Stimulated activated CD8-positive, alpha-beta memory T cell treated with anti-CD3 and anti-CD28 coated beads, Interleukin-12 subunit alpha, Interleukin-12 subunit beta, amount 100 ng/mL, for 4 hours (primary cell): ENCODE results near the gene ENDOV.
A peak's percentile ranks its signal among the peaks of the same experiment; 100 is the strongest.

Source experiments
- DNase-seq: peaks from one replicate; pipeline ENCODE4 v3.0.0-alpha.2; 2020; ENCODE audit warnings: low read depth

The ENDOV gene

DNA sequence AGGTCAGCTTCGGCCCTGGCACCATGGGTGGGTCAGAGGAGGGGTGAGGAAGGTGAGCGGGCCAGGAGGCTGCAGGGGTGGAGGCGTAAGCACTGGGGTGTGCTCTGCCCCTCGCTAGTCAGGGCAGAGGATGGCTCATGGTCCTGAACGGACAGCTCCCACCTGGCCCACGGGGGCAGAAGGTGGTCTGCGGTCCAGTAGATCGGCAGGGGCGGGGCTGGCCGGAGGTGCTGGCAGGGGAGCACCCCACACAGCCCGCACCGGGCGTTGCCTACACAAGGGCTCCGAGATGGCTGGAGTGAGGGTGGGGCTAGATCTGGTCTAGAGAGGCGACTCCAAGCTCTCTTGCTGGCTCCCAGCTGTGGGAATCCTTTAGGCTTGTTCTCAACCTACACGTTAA lies 53.3 kb downstream of the ENDOV start:
- DNase-seq, result no peak

DNA sequence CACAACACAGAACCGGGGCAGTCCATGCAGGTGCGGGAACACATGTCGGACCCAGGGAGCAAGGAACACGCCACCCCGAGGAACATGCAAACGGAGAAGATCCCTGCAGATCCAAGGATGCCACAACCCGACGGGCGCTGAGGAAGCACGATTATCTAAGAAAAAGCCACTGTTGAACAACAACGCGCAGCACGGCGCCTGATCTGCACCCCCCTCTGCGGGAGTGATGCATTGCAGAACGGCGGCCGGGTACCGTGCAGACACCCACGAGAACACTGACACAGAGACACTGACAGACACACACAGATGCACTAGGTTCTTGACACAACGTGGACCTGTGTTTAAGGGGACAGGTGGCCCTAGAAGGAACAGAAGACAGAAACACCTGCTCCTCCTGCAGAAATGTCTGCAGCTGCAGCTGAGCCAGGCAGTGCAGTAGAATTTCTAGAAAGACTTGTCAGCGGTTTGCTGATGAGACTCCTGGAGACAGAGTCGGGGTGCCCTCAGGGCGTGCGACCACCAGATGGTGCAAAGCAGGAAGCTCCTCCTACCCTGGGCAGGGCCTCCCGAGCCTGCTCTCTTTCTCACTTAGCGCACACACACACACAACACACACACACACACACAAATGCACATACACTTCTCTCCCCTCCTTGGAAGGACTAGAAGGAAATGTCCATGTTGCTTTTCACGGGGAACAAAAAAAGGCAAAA lies 54.0 kb downstream of the ENDOV start:
- no peak for DNase-seq

DNA sequence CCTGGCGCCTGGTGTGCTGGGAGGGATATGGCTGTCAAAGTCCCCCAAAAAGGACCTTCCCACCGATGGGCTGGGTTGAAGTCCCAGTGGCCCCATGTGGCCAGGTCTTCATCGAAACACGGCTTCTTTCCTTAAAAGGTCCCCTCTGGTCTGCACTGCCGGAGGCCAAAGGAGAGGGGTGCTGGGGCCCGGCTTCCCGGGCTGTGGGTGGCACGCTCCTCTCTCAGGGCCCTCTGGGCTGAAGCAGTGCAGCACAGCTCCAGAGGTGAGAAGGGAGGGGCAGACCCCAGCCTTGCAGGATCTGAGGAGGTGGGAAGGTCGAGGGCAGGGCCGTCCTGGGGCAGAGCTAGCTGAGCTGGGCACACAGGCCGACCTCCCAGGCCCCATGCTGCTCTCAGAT lies 54.7 kb downstream of the ENDOV start:
- no peak for DNase-seq

DNA sequence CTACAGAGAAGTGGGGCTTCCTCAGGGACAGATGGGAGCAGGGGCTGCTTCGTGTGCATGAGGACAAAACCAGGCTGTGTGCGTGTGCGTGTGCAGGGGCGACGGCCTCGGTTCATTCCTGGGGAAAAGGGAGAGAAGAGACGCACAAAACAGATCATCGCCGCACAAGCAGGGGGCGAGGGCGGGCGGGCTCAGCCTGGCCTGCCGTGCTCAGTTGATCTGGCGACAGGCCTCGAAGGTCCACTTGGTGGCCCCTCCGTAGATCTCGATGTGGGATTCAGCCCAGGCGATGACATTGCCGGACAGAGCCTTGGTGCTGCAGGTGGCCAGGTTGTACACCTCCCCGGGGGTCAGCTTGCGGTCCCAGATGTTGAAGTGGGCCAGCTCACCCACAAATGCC lies 55.6 kb downstream of the ENDOV start:
- no peak for DNase-seq

DNA sequence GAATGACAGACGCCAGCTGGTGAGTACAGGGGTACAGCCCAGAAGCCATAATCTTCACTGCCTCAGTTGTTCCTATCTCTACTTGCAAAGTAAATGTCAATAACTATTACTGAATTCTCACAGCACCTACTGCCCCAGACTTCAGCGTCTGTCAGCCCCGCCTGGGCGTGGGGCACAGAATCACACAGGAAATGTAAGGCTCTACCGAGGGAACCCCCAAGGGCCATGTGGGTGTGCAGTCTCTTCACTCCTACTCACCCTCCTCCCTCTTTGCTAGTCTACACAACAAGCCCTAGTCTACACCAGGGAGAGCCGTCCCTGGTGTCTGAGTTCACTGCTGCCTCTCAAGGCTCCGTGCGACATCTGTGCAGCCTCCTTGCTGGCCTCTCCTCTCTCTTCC lies 57.0 kb downstream of the ENDOV start:
- DNase-seq, result peak; percentile 17

DNA sequence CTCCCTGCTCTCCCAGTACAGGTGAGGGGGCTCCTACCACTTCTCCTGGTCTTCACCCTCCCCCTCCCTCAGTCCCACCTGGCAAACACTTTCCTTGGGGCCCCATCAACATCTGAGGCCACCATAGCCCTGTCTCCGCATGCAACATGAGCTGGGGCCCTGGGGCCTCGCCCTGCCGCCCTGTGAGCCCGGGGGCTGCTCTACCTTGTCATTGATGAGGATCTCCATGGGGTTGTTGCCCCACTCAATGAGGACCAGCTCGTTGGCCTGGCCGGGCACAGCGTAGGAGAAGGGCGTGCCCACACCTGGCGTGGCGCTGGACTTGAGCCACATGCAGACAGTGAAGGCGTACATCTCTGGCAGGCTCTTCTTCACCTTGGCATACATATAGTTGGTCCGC lies 58.0 kb downstream of the ENDOV start:
- DNase-seq, result no peak

DNA sequence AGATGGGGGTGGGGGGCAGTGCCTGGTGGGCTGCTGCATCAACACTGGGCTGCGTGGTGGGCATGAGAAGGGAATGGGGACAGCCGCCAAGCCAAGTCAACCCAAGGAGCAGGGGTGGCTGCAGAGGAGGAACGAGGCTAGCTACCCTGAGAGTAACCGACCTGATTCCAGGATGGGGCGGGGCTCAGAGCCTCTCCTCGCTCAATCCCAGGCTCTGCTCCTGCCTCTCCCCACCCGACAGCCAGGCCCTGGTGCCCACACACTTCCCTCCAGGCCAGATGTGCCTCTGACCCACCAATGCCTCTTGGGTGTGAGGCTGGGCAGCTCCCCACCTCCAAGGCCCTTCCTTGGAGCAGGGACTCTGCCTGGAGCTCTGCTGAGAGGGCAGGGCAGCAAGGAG lies 58.7 kb downstream of the ENDOV start:
- DNase-seq, result no peak

DNA sequence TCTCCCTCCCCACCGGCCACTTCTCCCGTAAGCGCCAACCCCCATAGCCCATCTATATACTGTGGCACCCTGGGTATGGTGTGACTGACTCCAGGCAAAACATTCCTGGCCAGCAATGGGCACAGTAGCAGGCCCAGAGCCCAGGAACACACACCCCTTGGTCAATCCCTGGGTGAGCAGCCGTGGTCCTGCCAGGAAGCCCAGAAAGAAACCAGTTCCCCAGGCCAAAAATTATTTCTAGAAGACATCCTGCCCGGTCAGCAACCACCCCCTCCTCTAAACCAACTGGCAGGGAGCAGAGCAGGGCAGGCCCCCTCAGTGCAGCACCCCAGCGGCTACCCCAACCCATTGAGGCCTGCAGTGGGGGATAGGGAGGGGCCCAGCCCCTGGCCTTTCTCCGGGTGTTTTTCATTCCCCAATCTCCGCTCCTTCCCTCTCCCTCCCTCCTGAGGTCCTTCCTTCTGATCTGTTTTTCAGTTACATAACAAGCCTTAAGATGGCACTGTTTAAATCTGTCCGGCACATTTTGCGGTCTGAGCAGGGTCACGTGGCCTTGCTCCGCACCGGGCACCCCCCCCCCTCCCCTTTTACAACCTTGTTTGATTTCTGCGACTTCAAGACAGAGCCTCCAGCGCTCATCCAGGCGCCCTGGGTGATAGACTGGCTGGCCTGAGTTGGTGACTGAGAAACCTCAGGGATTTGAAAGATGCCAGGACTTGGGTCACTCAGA lies 59.4 kb downstream of the ENDOV start:
- no peak for DNase-seq

DNA sequence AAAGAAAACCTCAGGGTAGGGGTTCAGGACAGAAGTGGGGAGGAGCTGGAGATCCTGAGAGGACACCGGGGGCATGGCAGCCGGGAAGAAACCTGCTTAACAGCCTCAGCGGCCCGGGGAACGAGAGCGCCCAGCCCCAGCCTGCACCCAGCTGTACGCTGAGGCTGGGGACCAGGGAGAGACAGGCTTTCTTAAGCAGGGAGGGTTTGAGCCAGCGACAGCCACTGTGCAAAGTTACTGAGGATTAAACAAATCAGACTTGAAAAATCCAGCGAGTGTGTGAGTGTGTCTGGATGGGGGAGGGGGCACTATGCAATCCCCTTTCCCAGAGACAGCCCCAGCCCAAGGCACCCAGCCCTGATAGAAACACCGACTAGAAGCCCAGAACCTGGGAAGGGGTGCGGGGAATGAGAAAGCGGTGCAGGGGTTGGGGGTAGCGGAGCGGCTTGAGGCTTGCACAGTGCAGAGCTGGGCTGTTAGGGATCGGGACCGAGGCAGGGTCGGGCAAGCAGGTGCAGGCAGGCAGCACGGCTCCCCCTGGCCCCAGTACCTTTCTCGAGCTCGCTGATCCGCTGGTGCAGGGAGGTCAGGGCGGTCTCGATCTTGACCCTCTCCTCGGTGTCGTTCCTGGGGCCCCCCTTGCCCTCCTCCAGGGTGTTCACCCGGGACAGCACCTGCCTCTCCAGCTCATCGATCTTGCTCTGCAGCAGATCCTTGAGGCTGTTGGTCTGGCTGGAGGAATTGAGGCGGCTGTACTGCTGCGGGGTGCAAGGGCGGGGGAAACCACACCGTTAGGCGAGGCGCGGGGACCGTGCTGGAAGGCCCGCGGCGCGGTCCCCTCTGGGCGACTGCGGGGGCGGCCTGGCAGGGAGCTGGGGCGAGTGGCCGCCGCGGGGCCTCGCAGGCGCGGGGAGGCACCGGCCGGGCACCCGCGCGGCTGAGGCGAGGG lies 60.3 kb downstream of the ENDOV start:
- no peak for DNase-seq

DNA sequence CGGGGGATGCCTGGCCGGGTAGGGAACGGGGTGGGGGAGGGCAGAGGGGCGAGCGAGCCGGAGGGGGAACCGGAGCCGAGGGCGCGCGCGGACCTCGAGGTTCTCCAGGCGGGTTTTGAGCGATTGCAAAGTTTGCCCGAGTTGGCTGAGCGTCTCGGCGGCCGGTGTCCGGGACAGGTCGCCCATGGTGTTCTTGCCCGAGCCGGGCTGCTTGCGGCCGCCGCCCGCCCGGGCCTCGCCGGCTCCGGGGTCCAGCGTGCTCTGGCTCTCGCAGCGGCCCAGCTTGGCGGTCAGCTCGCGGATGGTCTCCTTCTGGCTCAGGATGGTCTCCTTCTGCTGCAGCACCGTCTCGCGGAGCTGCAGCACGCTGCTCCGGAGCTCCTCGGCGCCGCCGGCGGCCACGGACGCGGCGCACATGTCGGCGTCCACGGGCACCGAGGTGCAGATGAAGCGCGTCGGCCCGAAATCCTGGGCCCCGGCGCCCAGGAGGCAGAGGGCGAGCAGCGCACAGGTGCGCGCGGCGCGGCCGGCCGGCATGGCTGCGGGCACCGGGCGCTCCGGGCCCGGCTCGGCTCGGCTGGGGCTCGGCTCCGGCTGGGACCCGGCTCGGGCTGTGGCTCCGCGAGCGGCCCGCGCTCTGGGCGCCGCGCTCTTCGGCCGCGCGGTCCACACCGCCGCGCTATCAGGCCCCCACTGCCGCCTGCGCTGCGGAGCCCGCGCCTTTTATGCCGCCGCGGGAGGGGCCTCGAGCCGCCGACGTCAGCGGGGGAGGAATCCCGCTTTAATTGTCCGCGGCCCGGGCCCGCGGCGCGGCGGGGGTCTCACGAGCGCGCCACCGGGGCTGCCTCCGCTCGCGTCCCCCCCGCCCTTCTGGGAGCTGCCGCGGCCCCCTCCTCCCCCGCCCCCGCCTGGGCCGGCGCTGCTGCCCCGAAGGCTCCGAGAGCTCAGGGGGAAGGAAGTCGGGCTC lies 61.2 kb downstream of the ENDOV start, which contains the start of gene NPTX1:
TSS of gene NPTX1 (minus strand) at position 698 of the 967 bp plus-strand sequence. CDS start at position 537, 161 bp downstream.
- DNase-seq, result no peak

DNA sequence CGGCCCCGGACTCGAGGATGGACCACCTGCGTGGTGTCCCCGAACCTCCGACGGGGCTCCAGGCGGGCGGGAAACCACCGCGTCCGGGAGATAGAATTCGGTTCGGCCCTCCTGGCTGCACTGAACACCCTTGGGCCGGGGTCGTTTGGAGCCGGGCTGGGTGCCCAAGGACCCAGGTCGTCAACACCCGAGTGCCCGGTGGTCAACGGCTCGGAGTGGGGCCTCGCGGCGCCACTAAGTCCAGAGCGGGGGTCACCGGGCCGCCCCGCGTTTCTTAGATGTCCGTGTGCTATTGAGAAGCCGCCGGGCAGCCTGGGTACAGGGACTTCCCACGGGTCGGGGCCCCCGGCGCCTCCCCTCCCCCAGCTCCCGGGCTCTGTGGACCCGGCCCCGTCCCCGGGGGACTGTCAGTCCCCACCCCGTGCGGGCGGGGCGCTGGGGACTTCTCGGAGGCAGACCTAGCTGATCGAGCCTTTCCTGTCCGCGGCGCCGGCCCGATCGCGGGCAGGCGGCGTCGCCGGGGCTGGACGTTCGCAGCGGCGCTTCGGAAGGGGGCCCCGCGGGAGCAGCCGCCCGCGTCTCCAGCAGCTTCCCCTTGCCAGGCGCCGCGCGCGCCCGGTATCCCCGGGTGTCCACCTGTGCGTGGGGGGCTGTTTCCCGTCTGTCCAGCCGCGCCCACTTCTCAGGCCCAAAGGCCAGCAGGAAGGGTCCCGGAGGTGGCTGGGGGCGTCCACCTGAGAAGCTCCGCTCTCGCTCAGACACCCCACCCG lies 62.1 kb downstream of the ENDOV start:
- no peak for DNase-seq

DNA sequence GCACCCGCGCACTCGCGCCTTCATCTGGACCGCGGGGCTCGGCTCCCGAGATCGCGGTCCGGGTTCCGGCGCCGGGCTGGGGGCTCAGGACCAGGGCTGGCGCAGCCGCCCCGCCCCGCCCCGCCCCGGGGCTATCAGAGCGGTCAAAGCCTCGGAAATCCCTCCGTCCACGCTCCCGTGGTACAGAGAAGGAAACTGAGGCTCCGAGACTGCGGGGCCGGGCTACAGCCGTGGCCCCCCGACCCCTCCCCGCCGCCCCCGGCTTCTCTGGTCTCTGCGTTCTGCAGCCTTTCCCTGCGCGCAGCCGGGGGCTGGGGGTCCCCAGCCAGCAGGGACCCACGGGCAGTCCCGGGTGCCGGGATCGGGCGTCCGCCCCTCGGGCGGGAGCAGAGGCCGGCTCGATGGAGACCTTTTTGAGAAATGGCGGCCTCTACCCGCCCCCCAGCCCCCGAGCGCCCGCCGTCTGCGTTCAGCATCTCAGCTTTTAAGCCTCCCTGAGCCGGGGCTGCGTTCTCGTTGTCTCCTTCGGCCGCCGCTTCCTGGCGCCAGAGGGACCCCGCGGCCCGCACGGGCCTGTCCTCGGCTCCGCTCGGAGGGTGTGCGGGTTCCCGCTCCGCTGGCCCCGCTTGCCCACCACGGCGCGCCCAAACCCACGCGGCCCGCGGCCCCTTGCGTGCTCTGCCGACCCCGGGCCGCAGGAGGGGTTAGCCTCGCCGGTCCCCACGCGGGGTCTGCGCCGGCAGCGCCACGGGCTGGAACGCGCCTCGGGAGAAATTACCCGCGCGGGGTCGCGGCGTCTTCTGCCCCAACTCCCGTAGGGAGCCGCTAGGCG lies 62.9 kb downstream of the ENDOV start:
- no peak for DNase-seq

DNA sequence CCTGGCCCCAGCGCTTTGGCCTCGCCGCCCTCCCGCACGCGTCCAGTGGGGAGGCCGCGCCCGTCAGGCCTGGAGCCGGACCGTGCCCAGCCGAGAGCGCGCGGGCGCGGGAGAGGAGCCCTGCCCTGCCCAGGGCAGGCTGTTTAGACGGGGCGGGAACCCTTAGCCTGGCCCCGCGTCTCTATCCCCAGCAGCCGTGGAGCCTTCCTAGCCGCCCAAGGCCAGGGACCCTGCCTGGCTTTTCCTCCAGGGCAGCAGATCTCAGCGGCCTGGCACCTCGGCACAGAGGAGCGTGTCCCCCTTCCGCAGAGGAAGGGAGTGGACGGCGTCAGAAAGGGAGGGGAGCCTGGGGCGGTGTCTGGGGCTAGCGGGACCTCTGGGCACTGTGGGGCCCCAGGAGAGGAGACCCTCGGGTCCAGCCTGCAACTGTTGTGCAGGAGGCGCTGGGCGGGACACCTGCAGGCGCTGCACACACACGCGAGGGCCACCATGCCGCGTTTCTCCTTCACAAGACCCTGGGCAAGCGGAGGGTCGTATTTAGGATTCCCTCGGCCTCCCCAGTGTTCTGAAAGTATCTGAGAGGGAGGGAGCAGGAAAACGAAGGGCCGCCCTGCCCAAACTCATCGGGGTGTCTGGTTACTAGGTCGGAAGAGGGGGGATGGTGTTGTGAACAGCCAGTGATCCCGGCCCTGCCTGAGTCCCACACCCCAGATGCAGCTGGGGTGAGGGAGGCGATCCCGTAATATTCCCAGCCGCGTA lies 63.7 kb downstream of the ENDOV start:
- DNase-seq, result no peak

DNA sequence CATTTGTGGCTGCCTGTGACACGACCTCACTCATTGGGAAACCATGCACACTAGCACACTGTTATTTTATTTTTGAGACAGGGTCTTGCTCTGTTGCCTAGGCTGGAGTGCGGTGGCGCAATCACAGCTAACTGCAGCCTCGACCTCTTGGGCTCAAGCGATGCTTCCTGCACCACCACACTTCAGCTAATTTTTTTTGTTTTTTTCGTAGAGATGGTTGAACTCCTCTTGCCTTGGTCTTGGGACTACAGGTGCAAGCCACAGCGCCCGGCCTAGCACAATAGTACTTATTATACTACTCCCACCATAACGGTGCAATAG lies 64.2 kb downstream of the ENDOV start:
- DNase-seq, result no peak

DNA sequence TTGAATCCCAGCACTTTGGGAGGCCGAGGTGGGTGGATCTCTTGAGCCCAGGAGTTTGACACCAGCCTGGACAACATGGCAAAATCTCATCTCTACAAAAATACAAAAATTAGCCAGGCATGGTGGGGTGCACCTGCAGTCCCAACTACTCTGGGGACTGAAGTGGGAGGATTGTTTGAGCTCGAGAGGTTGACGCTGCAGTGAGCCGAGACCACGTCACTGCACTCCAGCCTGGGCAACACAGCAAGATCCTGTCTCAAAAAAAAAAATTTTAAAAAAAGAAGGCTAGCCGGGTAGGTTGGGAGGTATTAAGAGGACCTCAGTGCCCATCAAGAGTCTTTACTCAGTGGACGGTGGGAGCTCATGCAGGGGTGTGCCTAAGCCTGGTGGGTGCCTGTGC lies 65.3 kb downstream of the ENDOV start:
- no peak for DNase-seq

DNA sequence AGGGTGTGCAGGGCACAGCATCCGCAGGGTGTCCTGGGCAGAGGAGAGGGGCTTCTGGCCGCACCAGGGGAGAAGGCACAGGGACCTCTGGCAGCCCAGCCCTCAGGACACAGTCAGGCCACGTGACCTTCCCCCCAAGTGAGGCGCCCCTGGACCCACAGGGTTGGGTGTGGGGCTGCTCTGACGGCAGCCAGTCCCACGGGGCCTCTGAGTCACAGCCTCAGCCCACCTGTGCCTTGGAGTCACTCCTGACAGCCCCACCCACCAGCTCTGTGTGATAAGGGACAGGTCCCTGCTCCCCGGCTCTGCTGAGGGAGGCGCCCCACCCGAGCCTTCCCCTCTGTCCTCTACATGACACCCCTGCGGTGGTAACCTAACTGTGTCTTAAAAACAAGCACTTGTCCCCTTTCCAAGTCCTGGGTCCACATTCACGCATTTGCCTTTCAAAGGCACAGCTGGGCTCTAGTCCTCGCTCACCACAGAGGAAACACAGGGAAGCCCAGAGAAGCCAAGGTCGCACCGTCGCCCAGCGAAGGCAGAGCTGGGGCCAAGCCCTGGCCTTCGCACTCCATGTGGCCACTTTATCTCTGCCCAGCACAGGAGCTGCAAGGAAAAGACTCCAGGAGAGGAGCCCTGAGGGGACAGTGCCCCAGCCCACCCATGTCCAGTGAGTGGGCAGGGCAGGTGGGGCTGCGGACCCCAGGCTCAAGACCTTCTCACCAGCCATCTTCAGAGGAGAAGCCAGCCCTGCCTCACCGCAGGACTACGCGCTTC lies 66.5 kb downstream of the ENDOV start:
- DNase-seq, result no peak

DNA sequence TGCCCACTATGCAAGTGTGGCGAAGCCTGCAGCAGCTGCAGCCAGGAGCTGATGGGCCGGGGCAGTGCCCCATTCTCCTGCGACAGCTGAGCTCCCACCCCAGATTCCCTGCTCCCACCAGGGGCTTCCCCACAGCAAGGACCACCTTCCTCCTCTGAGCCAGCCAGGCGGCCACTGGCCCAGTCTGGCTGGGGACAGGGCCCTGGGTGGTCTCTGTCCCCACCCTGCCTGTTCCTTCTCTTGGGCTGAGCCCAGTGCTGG lies 67.0 kb downstream of the ENDOV start:
- DNase-seq, result no peak

DNA sequence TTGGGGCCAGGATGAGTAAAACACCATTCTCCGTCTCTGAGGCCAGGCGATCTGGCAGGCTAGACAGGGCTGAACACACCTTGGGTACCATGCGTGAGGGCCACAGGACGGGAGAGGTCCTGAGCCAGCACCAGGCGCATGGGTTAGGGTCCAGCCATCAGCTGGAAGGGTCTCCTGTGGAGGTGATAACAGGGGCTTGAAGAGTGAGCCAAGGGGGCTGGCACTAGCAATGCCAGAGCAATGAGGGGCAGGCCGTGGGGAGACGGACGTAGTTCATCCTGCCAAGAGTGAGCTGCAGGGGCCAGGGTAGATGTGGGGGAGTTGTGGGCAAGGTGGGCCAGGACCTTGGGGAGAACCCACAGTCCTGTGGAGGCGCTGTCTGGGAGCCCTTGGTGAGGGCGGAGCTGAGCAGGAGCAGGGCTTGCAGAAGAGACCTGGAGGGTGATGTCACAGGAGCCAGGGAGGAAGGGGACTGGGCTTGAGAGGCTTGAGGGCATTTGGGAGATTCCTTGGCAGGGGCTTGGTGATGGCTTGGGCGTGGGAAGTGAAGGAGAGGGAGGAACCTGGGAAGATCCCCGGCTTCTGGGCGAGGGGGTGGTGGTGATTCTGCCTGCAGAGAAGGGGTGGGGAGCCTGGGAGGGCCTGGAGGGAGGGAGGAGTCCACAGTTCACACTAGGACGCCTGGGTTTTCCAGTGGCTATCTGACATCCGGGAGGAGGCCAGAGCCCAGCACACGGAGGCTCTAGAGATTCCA lies 67.8 kb downstream of the ENDOV start:
- DNase-seq, result no peak
